ENCODE results near the gene C9orf57. TPM values are rescaled to one million over a fixed set of nuclear protein-coding genes. Genes with fewer than 3 reads are reported as not detected.

C9orf57 gene
- not detected in 2 replicates for total RNA-seq

GRCh38 chr9:72060513-72060912, at the start of gene C9orf57:
Gene C9orf57, minus strand, starts transcription at chr9:72060613. Its CDS starts 1,282 bp downstream, at chr9:72059331.

Other genes starting within 250 kb of the C9orf57 start
- 19.1 and 23.2 TPM in 2 replicates for gene ABHD17B, start 149.4 kb downstream of the C9orf57 start, total RNA-seq
- gene C9orf85, start 149.0 kb downstream of the C9orf57 start, total RNA-seq = 11.6 and 12.0 TPM in 2 replicates
- gene GDA, start 88.8 kb upstream of the C9orf57 start, total RNA-seq = 0.13 TPM in 1 of 2 replicates, not detected in the other